ENCODE measurements around the gene GPC3. TPM values are rescaled to one million over a fixed set of nuclear protein-coding genes. Genes with fewer than 3 reads are reported as not detected.

GPC3 gene
- total RNA-seq, 1 experiment from 2014 or later, result not detected

DNA sequence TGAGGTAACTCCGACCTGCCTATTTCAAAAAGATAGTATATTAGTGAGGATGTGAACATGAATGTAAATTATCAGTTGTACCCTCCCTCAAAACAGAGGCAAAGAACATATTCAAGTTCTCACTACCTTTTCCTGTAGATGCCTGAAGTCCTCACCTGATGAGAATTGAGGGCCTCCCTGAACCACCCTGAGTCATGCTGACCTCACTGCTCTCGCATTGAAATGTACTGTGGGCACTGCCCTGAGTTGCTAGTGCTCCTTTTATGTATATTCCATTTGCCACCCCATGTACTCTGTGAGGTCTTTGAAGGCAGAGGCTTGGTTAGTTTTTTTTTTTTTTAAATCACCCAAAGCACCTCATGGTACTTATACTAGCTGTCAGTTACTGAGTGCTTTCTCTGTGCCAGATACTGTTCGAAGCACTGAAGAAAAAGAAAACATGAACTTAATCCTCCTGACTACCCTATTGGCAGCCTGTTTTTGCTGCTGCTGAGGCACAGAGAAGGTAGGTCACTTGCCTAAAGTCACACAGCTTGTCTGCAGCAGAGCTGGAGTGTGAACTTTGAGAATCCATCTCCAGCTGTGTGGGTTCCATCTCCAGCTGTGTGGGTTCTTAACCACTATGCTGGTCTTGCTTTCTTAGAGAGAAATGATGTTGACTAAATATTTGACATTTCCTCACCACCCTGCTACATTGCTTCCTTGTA lies 317.0 kb downstream of the GPC3 start:
- H3K9me2 ChIP-seq (replicated peaks; ENCODE audit: insufficient read depth, low read length), result no peaks in the 10 kb centered on the region
- H3K27me3 ChIP-seq (ENCODE audit: low read length), result no peaks in the 10 kb centered on the region
- no peaks in the 10 kb centered on the region for H3K4me1 ChIP-seq (ENCODE audit: low read length)
- no peaks in the 10 kb centered on the region for H3K36me3 ChIP-seq (ENCODE audit: insufficient read depth, low read length)
- no peak overlapping the region for H3K4me2 ChIP-seq (ENCODE audit: low read depth, low read length, poor library complexity, severe bottlenecking)
- no peaks in the 10 kb centered on the region for H4K20me1 ChIP-seq (ENCODE audit: insufficient read depth, low read depth, low read length)
- no peak for DNase-seq
- H3K79me2 ChIP-seq (ENCODE audit: low read length), result no peaks in the 10 kb centered on the region
- H3K9me3 ChIP-seq (ENCODE audit: low read length), result no peaks in the 10 kb centered on the region
- no peak overlapping the region for H3K4me3 ChIP-seq (ENCODE audit: low read length)
- H2AFZ ChIP-seq (ENCODE audit: low read length), result no peak overlapping the region
- no peak overlapping the region for H3K9ac ChIP-seq (ENCODE audit: low read length)
- no peak overlapping the region for H3K27ac ChIP-seq (ENCODE audit: low read length)

DNA sequence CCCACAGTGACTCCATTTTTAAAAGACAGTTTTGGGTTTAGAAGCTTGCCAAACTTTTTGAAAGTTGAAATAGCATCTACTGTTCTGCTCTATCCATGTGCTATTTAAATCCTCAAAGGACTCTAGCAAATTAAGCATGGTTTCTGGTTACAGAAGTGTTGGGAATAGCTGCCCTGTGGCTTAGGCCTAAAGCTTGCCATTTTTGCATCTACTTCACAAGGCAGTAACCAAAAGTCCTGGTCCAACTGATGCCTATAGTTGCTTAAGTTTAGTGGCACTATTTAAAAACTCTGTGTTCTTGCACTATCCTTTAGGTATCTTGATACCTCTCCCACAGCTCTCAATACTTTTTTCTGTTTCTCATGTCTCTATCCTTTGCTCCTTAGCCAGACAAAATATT lies 319.1 kb downstream of the GPC3 start:
- no peaks in the 10 kb centered on the region for H3K27me3 ChIP-seq (ENCODE audit: low read length)
- DNase-seq, result no peak
- no peaks in the 10 kb centered on the region for H3K36me3 ChIP-seq (ENCODE audit: insufficient read depth, low read length)
- no peaks in the 10 kb centered on the region for H3K79me2 ChIP-seq (ENCODE audit: low read length)
- H3K9me3 ChIP-seq (ENCODE audit: low read length), result no peaks in the 10 kb centered on the region
- no peaks in the 10 kb centered on the region for H3K9me2 ChIP-seq (replicated peaks; ENCODE audit: insufficient read depth, low read length)
- no peak overlapping the region for H2AFZ ChIP-seq (ENCODE audit: low read length)
- H3K4me2 ChIP-seq (ENCODE audit: low read depth, low read length, poor library complexity, severe bottlenecking), result no peak overlapping the region
- H4K20me1 ChIP-seq (ENCODE audit: insufficient read depth, low read depth, low read length), result no peaks in the 10 kb centered on the region
- H3K4me3 ChIP-seq (ENCODE audit: low read length), result no peak overlapping the region
- H3K9ac ChIP-seq (ENCODE audit: low read length), result no peak overlapping the region
- H3K4me1 ChIP-seq (ENCODE audit: low read length), result no peaks in the 10 kb centered on the region
- H3K27ac ChIP-seq (ENCODE audit: low read length), result no peak overlapping the region

DNA sequence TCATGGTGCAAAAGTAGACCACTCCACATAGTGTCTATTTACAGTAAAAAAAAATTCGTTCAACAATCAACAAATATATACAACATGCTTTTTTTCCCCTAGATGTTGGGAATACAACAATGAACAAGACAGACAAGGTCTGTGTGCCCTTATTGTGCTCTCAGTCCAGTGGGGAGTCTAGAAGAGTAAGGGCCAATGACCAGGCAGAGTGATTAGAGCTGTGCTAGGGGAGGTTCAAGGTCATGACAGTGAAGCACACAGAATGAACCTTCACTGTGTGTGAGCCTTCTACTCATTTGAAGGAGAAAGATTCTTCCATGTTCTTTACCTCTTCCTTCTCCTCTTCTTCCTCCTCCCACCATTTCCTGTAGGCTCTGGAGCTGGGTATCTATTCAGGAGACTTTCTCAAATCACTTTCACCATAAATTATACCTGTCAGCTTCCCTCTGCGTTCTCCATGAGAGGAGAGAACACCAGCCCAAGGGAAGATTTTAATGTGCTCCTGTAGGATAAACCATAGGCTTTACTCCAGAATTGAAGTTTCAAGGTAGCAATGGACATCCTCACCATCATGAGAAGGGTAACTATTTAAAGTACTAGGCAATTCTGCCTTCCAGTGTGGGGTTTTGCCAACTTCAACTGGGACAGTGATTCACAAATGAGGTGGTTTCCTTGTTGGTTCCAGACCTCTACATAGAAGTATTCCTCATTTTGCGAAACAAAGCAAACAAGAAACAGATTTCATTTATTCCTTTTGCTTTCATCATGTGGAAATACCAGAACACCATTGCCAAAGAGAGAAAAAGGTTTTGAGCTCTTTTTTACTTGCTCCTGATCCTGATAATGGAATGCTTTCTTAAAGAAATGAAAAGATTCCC lies 323.2 kb downstream of the GPC3 start:
- no peaks in the 10 kb centered on the region for H3K79me2 ChIP-seq (ENCODE audit: low read length)
- H3K9ac ChIP-seq (ENCODE audit: low read length), result no peak overlapping the region
- H3K4me2 ChIP-seq (ENCODE audit: low read depth, low read length, poor library complexity, severe bottlenecking), result no peak overlapping the region
- H3K4me3 ChIP-seq (ENCODE audit: low read length), result no peak overlapping the region
- H3K4me1 ChIP-seq (ENCODE audit: low read length), result no peaks in the 10 kb centered on the region
- H3K27ac ChIP-seq (ENCODE audit: low read length), result no peak overlapping the region
- H3K27me3 ChIP-seq (ENCODE audit: low read length), result no peaks in the 10 kb centered on the region
- H4K20me1 ChIP-seq (ENCODE audit: insufficient read depth, low read depth, low read length), result no peaks in the 10 kb centered on the region
- no peaks in the 10 kb centered on the region for H3K36me3 ChIP-seq (ENCODE audit: insufficient read depth, low read length)
- H3K9me2 ChIP-seq (replicated peaks; ENCODE audit: insufficient read depth, low read length), result no peaks in the 10 kb centered on the region
- no peaks in the 10 kb centered on the region for H3K9me3 ChIP-seq (ENCODE audit: low read length)
- no peak for DNase-seq
- H2AFZ ChIP-seq (ENCODE audit: low read length), result no peak overlapping the region

DNA sequence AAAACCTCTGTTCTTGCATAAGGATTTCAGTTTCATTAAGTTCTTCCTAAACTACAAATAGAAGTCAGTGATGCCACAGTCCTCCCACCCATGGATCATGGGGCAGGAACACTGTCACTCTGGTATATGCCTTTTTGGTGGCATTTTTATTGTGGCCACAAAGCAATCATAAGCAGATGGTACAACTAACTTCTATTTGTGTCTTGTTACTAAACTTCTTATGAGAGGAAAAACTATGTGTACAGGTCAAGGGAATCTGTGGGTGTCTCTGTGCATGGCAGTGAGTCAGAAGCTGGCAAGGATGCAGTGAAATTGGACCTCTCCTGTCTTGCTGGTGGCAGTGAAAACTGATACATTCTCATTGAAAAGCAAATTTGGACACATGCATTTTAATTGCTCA lies 325.1 kb downstream of the GPC3 start:
- Histone ChIP-seq H3K9me3 (ENCODE audit: low read length) (no peaks in the 10 kb centered on the region), H3K9me2 (replicated peaks; ENCODE audit: insufficient read depth, low read length) (no peaks in the 10 kb centered on the region), H2AFZ (ENCODE audit: low read length) (no peak overlapping the region), H3K4me2 (ENCODE audit: low read depth, low read length, poor library complexity, severe bottlenecking) (no peak overlapping the region), H4K20me1 (ENCODE audit: insufficient read depth, low read depth, low read length) (no peaks in the 10 kb centered on the region), H3K27me3 (ENCODE audit: low read length) (no peaks in the 10 kb centered on the region), H3K4me3 (ENCODE audit: low read length) (no peak overlapping the region), H3K4me1 (ENCODE audit: low read length) (no peaks in the 10 kb centered on the region), H3K79me2 (ENCODE audit: low read length) (no peaks in the 10 kb centered on the region), H3K27ac (ENCODE audit: low read length) (no peak overlapping the region), H3K9ac (ENCODE audit: low read length) (no peak overlapping the region), H3K36me3 (ENCODE audit: insufficient read depth, low read length) (no peaks in the 10 kb centered on the region)
- no peak for DNase-seq

DNA sequence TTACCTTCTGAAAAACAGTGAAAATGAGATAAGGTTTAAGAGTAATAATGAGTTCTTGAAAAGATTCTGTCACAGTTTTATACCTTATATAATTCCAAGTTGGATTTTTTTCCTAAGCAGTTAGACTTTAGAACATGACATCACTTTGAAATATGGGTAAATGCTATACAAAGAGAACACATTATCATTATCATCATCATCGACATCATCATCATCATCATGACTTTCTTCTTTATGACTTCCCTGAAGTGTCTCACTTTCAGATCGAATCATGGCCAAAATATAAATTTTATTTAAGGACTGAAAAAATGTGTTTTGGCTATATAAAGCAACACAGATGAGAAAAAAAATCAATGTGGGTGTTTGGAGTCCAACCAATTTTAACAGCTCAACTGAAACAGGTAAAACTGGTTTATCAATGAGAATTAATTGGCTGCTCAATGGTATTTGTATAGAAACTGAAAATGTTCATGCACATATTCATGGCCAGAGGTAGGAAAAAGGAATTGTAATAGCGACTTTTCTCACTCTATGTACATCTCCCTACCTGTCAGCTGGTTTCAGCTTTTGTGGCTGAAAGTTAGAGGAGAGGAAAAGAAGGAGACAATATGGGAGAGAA lies 327.0 kb downstream of the GPC3 start:
- Histone ChIP-seq H3K79me2 (ENCODE audit: low read length) (no peaks in the 10 kb centered on the region), H3K4me1 (ENCODE audit: low read length) (no peaks in the 10 kb centered on the region), H4K20me1 (ENCODE audit: insufficient read depth, low read depth, low read length) (no peaks in the 10 kb centered on the region), H3K4me3 (ENCODE audit: low read length) (no peak overlapping the region), H2AFZ (ENCODE audit: low read length) (no peak overlapping the region), H3K27ac (ENCODE audit: low read length) (no peak overlapping the region), H3K27me3 (ENCODE audit: low read length) (no peaks in the 10 kb centered on the region), H3K9ac (ENCODE audit: low read length) (no peak overlapping the region), H3K36me3 (ENCODE audit: insufficient read depth, low read length) (no peaks in the 10 kb centered on the region), H3K4me2 (ENCODE audit: low read depth, low read length, poor library complexity, severe bottlenecking) (no peak overlapping the region), H3K9me3 (ENCODE audit: low read length) (no peaks in the 10 kb centered on the region), H3K9me2 (replicated peaks; ENCODE audit: insufficient read depth, low read length) (no peaks in the 10 kb centered on the region)
- DNase-seq, result no peak

DNA sequence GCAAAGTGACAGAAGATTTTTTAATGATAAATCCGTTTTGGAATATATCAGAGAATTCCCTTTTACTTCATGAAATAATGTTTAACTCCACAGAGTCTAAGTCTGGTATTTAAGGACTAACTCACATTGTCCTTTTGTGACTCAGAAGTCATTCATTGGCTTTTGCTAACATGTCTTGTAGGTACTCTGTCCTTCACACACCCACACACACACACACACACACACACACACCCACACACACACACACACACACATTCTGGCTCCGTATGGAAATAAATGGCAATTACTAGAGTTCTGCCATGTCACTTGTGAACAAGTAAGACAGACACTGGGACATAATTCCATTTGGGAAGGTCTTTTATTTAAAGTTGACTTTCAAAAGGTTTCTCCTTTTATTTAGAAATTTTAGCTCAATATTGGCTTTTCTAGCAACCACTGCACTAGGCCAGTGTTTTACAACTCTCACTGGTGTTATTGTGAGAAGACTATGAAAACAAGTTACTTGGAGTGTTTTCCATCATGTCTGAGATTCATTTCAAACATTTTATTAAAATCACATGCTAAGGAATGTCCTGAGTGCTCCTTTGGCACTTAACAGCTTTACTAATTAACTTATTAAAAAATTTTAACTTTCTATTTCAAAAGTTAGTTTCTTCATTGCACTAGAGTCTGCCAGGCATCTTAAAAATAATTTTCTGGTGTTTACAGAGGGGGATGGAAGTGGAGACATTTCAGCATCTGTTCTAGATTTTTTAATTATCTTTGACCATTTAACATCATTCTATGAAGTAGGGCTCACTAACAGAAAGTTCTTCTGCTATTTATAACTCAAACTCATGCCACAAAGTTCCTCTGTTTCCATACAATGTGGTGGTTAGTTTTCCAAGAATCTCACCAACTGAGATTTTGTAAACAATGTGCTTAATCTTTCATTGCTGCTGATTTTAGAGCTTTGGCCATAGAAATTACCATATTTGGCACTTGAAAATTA lies 329.8 kb downstream of the GPC3 start:
- DNase-seq, result no peak
- no peak overlapping the region for H3K4me2 ChIP-seq (ENCODE audit: low read depth, low read length, poor library complexity, severe bottlenecking)
- H3K9me3 ChIP-seq (ENCODE audit: low read length), result no peaks in the 10 kb centered on the region
- H3K79me2 ChIP-seq (ENCODE audit: low read length), result no peaks in the 10 kb centered on the region
- no peaks in the 10 kb centered on the region for H3K4me1 ChIP-seq (ENCODE audit: low read length)
- no peak overlapping the region for H2AFZ ChIP-seq (ENCODE audit: low read length)
- H3K4me3 ChIP-seq (ENCODE audit: low read length), result no peak overlapping the region
- H3K9ac ChIP-seq (ENCODE audit: low read length), result no peak overlapping the region
- no peaks in the 10 kb centered on the region for H3K36me3 ChIP-seq (ENCODE audit: insufficient read depth, low read length)
- no peak overlapping the region for H3K27ac ChIP-seq (ENCODE audit: low read length)
- H4K20me1 ChIP-seq (ENCODE audit: insufficient read depth, low read depth, low read length), result no peaks in the 10 kb centered on the region
- H3K27me3 ChIP-seq (ENCODE audit: low read length), result no peaks in the 10 kb centered on the region
- no peaks in the 10 kb centered on the region for H3K9me2 ChIP-seq (replicated peaks; ENCODE audit: insufficient read depth, low read length)

DNA sequence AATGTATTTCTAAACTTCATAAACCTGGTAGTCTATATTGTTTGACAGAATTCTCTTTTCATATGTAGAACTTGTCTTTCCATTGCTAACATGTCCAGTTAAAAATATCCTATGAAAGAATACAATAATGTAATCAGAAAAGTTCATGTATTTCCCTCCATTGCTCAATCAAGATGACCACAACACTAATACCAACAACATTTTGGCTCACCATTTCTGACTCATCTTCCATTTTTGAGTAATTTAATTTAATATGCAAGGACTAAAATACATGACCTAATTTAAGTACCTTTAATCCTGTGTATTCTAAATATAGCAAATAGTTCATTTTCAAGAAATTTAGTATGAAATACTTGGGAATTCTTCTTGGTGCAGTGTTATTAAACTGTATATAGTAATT lies 330.6 kb downstream of the GPC3 start:
- Histone ChIP-seq H3K9ac (ENCODE audit: low read length) (no peak overlapping the region), H4K20me1 (ENCODE audit: insufficient read depth, low read depth, low read length) (no peaks in the 10 kb centered on the region), H3K4me1 (ENCODE audit: low read length) (no peaks in the 10 kb centered on the region), H3K36me3 (ENCODE audit: insufficient read depth, low read length) (no peaks in the 10 kb centered on the region), H3K79me2 (ENCODE audit: low read length) (no peaks in the 10 kb centered on the region), H3K4me2 (ENCODE audit: low read depth, low read length, poor library complexity, severe bottlenecking) (no peak overlapping the region), H3K4me3 (ENCODE audit: low read length) (no peak overlapping the region), H3K9me2 (replicated peaks; ENCODE audit: insufficient read depth, low read length) (no peaks in the 10 kb centered on the region), H3K27ac (ENCODE audit: low read length) (no peak overlapping the region), H3K27me3 (ENCODE audit: low read length) (no peaks in the 10 kb centered on the region), H3K9me3 (ENCODE audit: low read length) (no peaks in the 10 kb centered on the region), H2AFZ (ENCODE audit: low read length) (no peak overlapping the region)
- no peak for DNase-seq
